ENCODE results near the gene MRE11.

Gene MRE11

GRCh38 chr11:94533696-94534630 lies 40.3 kb upstream of the MRE11 start:
- no peak for TF ChIP-seq REST (IDR thresholded peaks at IDR 0.05; ENCODE audit: insufficient read depth in 1 of 2, low read depth in 2 of 2, low read length in 2 of 2)
- no peak for TF ChIP-seq FOXP2 (optimal IDR thresholded peaks at IDR 0.05; ENCODE audit: borderline replicate concordance, extremely low read depth, extremely low read length, insufficient read depth)
- TF ChIP-seq POLR2AphosphoS5 (IDR thresholded peaks at IDR 0.05; ENCODE audit: low read depth, low read length): no peak
- no peak for TF ChIP-seq SIN3A (IDR thresholded peaks at IDR 0.05; ENCODE audit: borderline replicate concordance, insufficient read depth, low read length)
- TF ChIP-seq TAF1 (IDR thresholded peaks at IDR 0.05; ENCODE audit: borderline replicate concordance, insufficient read depth, low read length): no peak

GRCh38 chr11:94533206-94533605 lies 39.6 kb upstream of the MRE11 start:
- TF ChIP-seq POLR2AphosphoS5 (IDR thresholded peaks at IDR 0.05; ENCODE audit: low read depth, low read length): no peak
- no peak for TF ChIP-seq TAF1 (IDR thresholded peaks at IDR 0.05; ENCODE audit: borderline replicate concordance, insufficient read depth, low read length)
- no peak for TF ChIP-seq FOXP2 (optimal IDR thresholded peaks at IDR 0.05; ENCODE audit: borderline replicate concordance, extremely low read depth, extremely low read length, insufficient read depth)
- no peak for TF ChIP-seq REST (IDR thresholded peaks at IDR 0.05; ENCODE audit: insufficient read depth in 1 of 2, low read depth in 2 of 2, low read length in 2 of 2)
- TF ChIP-seq SIN3A (IDR thresholded peaks at IDR 0.05; ENCODE audit: borderline replicate concordance, insufficient read depth, low read length): no peak

GRCh38 chr11:94532211-94532610 lies 38.6 kb upstream of the MRE11 start:
- TF ChIP-seq FOXP2 (optimal IDR thresholded peaks at IDR 0.05; ENCODE audit: borderline replicate concordance, extremely low read depth, extremely low read length, insufficient read depth) (no peak), TAF1 (IDR thresholded peaks at IDR 0.05; ENCODE audit: borderline replicate concordance, insufficient read depth, low read length) (no peak), REST (IDR thresholded peaks at IDR 0.05; ENCODE audit: insufficient read depth in 1 of 2, low read depth in 2 of 2, low read length in 2 of 2) (no peak), POLR2AphosphoS5 (IDR thresholded peaks at IDR 0.05; ENCODE audit: low read depth, low read length) (no peak), SIN3A (IDR thresholded peaks at IDR 0.05; ENCODE audit: borderline replicate concordance, insufficient read depth, low read length) (no peak)

GRCh38 chr11:94528551-94528950 lies 34.9 kb upstream of the MRE11 start:
- TF ChIP-seq FOXP2 (optimal IDR thresholded peaks at IDR 0.05; ENCODE audit: borderline replicate concordance, extremely low read depth, extremely low read length, insufficient read depth) (no peak), REST (IDR thresholded peaks at IDR 0.05; ENCODE audit: insufficient read depth in 1 of 2, low read depth in 2 of 2, low read length in 2 of 2) (no peak), POLR2AphosphoS5 (IDR thresholded peaks at IDR 0.05; ENCODE audit: low read depth, low read length) (no peak), SIN3A (IDR thresholded peaks at IDR 0.05; ENCODE audit: borderline replicate concordance, insufficient read depth, low read length) (no peak), TAF1 (IDR thresholded peaks at IDR 0.05; ENCODE audit: borderline replicate concordance, insufficient read depth, low read length) (no peak)

Measured in PFSK-1 (cell line).